ENCODE results near the gene ANKRD39.
"Not testable (repeated sequence)": the region's sequence is repeated elsewhere in the genome, so short reads cannot be mapped to it uniquely, and the experiment has no call there.

Gene ANKRD39

DNA sequence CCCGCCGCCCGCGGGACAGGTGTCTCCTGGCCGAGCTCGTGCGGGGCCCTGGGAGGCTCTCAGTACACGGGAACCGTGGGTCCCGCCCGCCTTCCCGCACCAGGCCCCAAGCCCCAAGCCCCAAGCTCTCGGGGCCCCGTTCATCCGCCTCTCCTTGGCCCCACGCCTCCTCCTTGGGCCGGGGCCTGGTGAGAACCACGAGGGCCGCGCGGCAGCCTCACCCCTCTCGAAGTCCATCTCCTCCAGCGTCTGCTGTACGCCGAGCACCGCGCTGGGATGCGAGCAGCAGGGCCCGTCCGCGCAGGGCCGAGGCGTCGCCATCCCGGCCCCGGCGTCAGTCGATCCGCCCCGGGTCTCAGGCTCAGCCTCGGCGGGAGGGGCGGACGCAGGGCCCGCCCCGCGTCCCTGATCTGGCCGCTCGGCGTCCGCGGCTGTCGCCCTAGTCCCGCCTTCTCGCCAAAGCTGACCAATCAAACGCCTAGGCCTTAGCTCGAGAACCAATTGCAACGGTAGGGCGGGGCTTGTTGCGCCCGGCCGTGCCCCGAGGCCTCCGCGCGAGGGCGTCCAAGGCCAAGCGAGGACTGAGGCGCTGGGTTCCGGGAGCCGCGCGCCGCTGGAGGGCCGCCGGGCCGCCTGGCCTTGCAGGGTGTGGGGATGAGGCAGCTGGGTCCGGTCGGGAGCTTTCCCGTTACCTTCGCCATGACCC, at the start of gene ANKRD39:
Gene ANKRD39, minus strand, starts transcription at position 350 of the 706 bp plus-strand sequence. Its CDS starts 29 bp downstream, at position 321.
- peak; percentile 95 for DNase-seq (ENCODE audit: low read depth in 2 of 2)

DNA sequence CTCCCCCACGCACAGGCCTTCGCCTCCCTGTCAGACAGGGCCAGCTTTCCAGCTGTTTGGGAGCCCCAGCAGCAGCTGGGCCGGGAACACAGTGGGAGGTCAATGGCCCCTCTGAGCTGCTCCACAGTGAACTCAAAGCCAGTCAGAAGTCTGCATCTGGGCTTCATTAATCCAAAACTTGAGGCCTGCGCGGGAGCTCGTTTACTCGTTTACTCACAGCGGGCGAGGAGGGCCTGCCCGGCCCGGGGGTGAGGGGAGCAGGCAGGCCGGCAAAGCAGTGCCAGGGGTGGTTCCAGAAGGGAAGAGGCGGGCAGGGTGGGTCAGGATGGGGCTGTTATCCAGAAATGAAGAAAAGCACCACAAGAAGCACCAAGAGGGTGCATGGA, 48.9 kb upstream of the ANKRD39 start:
- DNase-seq (ENCODE audit: low read depth in 2 of 2): no peak

DNA sequence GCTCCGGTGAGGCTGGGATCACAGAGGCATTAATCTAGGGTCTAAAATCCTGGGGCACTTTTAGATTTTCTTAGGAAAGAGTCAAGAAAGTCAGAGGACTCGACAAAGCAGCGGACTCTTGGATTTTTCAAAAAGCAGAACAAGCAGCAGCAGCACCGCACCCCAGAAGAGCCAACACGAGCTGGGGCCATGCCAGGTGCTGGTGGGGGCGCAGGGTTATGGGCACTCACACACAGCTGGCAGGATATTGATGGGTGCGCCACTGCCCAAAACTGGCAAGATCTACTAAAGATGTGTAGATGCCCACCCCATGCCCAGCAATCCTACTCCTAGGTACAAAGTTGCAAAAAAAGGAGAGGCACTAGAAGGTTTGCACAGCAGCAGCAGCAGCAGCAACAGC, 46.0 kb upstream of the ANKRD39 start:
- DNase-seq (ENCODE audit: low read depth in 2 of 2): no peak

- DNase-seq (ENCODE audit: low read depth in 2 of 2): no peak
These were observed 45.5 kb upstream of the ANKRD39 start for GRCh38 chr2:96903318-96903717.

GRCh38 chr2:96900237-96900636, 42.4 kb upstream of the ANKRD39 start:
- no peak for DNase-seq (ENCODE audit: low read depth in 2 of 2)

DNA sequence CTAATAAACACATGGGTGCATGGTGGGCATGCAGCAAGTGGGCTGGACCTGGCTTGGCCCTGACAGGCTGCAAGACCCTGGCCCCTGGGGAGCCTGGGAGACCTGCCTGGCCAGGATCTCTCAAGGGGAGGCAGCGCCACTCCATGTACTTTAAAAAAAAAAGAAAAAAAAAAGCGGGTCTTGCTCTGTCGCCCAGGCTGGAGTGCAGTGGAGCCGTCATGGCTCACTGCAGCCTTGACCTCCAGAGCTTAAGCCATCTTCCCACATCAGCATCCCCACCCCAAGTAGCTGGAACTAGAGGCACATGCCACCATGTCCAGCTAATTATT, 41.6 kb upstream of the ANKRD39 start:
- DNase-seq (ENCODE audit: low read depth in 2 of 2): no peak

DNA sequence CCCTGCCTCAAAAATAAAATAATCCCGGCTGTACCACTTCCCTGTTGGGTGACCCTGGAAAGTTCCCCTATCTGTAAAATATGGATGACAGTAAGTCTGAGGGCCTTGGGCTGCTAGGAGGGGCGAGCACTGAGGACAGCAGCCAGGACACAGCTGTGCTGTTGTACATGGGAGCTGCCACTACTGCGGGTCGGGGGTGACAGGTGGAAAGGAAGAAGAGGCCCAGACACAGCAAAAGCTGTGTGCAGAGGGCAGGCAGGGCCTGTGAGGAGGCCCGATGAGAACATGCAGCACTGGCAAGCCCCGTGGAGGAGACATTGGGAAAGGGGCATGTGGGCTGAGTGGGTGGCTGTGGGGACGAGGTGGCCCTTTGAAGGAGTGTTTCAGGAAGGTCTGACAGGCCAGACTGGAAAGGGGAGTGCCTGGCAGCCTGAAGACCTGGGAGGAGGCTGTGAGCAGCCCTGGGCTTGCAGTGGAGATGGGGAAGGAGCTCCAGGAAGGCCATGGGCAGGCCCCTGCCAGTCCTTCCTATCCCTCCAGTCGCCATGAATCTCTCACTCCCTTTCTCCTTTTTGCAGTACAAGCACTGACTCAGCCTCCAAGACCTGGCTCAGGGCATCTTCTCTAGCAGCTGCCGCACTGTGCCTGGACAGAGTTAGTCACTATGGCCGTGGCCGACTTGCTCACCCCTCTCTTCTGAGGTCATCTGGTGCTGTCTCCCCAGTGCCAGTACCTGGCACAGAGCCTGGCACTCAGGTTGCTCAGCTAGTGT, 41.0 kb upstream of the ANKRD39 start:
- no peak for DNase-seq (ENCODE audit: low read depth in 2 of 2)

DNA sequence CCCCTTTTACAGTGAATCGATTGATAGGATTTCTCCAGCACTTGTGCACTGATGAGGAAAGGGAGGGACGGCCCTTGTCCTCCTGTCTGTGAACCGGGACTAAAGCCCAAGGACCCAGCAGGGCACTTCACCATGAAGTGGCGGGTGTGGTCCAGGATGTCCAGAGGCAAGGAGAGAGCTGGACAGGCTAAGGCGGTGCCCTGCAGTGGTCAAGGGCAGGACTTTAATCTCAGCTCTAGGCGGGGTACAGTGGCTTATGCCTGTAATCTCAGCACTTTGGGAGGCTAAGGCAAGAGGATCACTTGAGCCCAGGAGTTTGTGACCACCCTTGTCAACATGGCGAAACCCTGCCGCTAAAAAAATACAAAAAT, 40.3 kb upstream of the ANKRD39 start:
- no peak for DNase-seq (ENCODE audit: low read depth in 2 of 2)

DNA sequence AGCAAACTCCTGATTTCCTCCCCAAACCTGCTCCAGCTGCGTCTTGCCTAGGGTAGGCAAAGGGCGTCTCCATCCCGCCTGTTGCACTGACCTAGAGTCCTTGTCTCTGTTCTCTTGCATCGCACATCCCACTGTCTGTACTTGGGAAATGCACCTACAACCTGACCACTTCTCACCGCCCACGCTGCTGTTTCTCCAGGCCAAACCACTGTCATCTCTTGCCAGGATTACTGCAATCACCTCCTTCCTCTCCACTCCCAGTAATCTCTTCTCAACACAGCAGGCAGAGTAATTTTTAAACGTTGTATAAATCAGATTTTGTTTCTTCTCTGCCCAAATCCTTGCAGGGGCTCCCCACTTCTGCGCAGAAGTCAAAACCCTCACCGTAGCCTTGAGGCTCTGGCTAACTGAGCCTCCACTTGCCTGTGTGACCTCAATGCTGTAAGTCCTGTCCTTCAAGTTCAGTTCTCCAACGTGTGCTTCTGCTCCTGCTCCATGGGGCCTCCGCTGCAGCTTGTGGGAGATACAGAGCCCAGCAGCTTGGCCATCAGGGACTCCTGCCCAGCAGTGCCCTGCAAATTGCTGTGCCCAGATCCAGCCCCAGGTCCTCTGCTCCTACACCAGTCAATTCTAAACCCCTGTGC, 39.8 kb upstream of the ANKRD39 start:
- DNase-seq (ENCODE audit: low read depth in 2 of 2): no peak

DNA sequence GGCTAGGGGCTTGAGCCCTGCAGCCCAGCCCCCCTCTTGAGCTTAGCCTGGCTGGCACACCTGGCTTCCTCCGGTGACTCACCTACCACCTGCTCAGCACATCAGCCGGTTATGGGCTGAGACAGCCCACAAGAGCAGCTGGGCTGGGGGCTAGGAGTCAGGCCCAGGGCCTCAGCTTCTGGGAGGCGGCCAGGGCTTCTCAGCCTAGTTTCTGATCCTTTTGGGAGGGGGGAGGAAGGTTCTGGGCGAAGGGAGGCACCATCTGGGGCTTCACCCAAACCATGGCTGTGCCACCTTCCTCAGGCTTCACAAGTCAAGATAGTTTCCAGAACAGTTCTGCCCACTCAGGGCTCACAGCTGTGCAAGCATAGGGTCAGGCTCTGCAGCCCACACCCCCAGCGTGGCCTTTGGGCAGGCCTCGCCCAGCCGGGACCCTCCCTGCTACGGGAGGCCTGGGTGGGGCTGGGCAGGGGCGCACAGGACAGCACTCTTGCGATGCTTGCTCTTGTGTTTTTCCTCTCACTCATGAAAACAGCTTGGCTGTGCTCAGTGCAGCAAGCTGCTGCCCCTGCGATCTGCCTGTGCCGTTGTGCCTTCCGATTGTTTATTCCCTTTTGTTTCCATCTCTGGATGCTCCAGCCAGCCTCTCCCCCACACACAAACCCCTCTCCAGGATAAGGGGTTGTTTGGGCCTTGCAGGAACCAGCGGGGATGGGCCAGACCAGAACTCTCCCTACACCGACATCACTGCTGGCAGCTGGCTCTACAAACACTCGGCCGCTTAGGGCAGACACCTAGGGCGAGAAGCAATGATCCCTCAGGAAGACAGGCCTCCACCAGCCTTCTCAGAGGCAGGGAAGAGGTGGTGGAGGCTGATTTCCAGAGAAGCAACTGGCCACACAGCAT, 38.2 kb upstream of the ANKRD39 start:
- no peak for DNase-seq (ENCODE audit: low read depth in 2 of 2)

DNA sequence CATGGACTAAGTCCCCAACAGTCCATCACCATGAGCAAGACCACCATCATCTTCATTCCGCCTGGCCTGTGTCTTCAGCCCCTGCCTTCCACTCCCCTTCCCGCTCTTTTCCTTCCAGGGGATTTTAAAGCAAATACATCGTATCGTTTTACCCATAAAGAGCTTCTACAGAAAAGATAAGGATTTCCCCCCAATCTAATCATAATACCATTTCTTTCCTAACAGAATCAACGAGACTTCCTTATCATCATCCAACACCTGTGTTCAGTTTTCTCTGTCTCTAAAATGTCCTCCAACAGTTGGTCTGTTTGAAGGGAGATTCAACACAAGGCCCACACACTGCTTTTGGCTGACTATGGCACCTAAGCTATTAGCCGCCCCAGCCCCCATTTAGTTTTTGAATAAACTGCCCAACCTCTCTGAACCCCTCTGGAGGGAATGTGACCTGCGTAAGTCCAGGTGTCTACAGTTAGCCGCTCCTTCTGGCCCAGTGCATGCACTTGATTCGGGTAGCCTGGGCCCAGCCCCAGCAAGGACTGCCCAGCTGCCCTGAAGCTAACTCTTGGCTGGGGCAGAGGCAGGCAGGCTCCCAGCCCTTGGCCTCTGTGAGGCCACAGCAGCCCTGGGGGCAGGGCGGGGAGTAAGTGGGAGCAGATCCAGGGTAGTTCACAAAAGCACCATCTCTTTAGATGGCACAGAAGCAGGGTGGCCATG, 37.4 kb upstream of the ANKRD39 start:
- no peak for DNase-seq (ENCODE audit: low read depth in 2 of 2)

DNA sequence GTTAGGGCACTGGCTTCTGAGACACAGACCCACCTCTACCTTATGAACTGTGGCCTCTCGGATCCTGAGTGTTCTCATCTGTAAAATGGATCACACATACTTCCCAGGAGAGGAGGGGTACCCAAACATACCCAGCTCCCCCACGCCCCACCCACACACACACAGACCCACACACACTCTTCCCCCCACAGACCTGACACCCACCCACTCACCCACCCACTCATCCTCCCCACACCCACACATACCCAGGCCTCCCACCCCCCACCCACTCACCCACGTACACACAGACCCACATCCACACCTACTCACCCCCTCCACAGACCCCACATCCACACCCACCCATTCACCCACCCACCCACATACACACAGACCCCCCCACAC, 36.3 kb upstream of the ANKRD39 start:
- no peak for DNase-seq (ENCODE audit: low read depth in 2 of 2)

GRCh38 chr2:96893289-96894150, 35.7 kb upstream of the ANKRD39 start:
- no peak for DNase-seq (ENCODE audit: low read depth in 2 of 2)

- no peak for DNase-seq (ENCODE audit: low read depth in 2 of 2)
These were observed 33.9 kb upstream of the ANKRD39 start for GRCh38 chr2:96891591-96892333.

- no peak for DNase-seq (ENCODE audit: low read depth in 2 of 2)
These were observed 33.0 kb upstream of the ANKRD39 start for GRCh38 chr2:96890726-96891385.

- DNase-seq (ENCODE audit: low read depth in 2 of 2): no peak
These were observed 32.4 kb upstream of the ANKRD39 start for GRCh38 chr2:96890252-96890651.

DNA sequence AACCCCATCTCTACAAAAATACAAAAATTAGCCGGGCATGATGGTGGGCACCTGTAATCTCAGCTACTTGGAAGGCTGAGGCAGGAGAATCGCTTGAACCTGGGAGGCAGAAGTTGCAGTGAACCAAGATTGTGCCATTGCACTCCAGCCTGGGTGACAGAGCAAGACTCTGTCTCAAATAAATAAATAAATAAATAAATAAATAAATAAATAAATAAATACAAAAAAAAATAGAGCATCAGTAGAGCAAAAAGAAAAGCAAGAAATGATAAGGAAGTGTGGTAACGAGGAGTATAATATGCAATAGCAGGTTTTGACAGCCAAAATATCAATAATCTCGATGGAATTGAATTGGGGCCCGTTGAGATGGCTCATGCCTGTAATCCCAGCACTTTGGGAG, 31.7 kb upstream of the ANKRD39 start:
- not testable (repeated sequence) for DNase-seq (ENCODE audit: low read depth in 2 of 2)

DNA sequence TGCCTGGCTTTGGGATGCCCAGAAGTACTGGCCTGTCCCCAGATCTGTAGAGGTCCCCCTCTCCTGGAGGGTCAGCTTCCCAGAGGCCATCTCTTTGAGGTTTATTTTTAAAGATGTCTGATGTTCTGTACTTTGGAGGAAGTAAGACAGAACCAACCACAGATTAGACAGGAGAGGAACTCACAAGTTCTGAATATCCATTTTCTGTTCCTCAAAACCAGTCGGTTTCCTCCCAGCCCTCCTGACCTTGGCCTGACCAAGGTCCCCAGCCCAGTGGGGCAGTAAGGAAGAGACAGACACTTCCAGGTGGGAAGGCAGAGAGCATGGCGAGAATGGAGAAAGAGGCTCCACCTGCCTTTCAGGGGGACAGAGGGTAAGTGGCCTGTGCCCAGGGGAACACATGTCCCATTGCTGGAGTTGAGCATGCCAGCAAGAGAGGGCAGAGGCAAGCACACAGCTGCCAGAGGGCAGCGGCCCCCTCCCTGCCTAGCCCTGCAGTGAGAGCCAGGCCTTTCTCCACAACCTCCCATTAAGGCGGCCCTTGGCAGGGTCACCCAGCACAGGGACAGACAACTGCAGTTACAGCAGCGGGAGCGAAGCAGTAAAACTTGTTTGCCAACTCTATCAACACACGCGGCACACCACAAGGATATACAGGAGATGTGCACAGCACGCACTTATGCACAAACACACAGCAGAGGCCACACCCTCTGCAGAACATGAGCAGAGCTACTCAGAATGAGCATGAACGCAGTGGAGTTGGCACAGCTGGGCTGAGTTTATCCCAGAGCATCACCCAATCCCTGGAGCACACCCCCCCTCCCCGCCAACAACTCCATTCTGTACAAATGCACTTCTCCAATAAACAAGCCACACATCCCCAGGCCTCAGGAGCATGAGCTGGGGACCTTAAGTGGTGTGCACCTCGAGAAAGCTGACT, 30.5 kb upstream of the ANKRD39 start:
- DNase-seq (ENCODE audit: low read depth in 2 of 2): no peak
